GM18951 (cell line): Measurements from ENCODE around the gene MRPS17.

Experiments
- POLR2A ChIP-seq: IDR thresholded peaks from 4 replicates; pipeline ENCODE4 v1.6.1; 2011; ENCODE audit warnings: mild to moderate bottlenecking; ENCODE audit not compliant: insufficient read length, insufficient read depth; ENCODE audit errors: extremely low read depth
- in situ Hi-C: fragments of 300-500 bp; cut with MboI; formaldehyde crosslinking; loops from one replicate; pipeline ENCODE4 v1.12.0; 2022; ENCODE audit warnings: low sequenced_read_pairs, mixed read lengths, inconsistent platforms; ENCODE audit not compliant: unreplicated experiment

The MRPS17 gene

GRCh38 chr7:55963584-55964168 lies 12.0 kb downstream of the MRPS17 start:
- in situ Hi-C loops: loop anchor here (25.0 kb wide), 2 partner anchors 326 to 676 kb away; no protein-coding TSS in a partner anchor
- TF ChIP-seq POLR2A: no peak

- peak; percentile 88 for TF ChIP-seq POLR2A
- in situ Hi-C loops: loop anchor here (25.0 kb wide), 2 partner anchors 327 to 677 kb away; no protein-coding TSS in a partner anchor
Observed at GRCh38 chr7:55964261-55965099, 12.8 kb downstream of the MRPS17 start, which contains the start of gene NIPSNAP2. NIPSNAP2 (plus strand) TSS chr7:55964585; CDS start chr7:55964610, 25 bp downstream.

GRCh38 chr7:55965100-55965470 lies 13.4 kb downstream of the MRPS17 start:
- in situ Hi-C loops: loop anchor here (25.0 kb wide), 2 partner anchors 328 to 678 kb away; no protein-coding TSS in a partner anchor
- no peak for TF ChIP-seq POLR2A

DNA sequence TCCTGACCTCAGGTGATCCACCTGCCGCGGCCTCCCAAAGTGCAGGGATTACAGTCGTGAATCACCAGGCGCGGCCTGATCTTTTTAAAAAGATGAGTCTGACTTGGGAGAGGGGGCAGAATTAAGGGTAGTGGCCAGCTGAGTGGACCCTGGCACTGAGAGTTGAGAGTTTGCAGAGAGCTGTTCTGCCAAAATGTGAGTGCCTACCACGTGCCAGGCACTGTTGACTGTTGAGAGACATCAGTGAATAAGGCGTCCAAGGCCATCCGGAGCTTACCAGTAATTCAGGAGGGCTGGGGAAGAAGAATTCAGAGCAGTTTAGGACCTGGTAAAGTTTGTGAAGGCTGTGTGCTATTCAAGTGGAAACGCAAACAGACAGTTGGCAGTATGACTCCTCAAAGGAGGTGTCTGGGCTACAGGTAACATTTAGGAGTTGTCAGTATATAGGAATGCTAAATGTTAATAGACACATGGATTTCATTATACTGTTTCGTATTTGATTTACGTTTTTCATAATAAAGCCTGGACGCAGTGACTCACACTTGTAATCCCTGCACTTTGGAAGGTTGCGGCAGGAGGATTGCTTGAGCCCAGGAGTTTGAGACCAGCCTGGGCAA lies 14.2 kb downstream of the MRPS17 start:
- no peak for TF ChIP-seq POLR2A
- in situ Hi-C loops: loop anchor here (25.0 kb wide), 2 partner anchors 329 to 679 kb away; no protein-coding TSS in a partner anchor

DNA sequence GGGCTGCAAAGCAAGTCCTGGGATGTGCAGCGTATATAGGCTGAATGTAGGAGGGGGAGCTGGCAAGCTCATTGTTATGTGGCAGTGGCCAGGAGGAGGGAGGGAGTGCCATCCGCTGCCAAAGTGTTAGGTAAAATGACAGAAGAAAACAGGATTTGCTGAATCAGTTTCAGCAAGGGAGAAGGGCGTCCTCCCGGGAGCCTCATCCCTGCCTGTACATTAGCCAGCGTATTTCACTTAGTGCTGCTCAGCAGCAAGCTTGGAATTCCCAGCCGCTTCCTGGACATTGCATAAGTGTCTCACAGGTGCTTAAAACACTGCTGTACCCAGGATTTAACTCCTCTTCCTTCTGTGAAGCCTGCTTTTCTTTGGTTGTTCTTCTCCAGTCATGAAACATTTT lies 15.2 kb downstream of the MRPS17 start:
- in situ Hi-C loops: loop anchor here (25.0 kb wide), 2 partner anchors 330 to 680 kb away; no protein-coding TSS in a partner anchor
- no peak for TF ChIP-seq POLR2A

DNA sequence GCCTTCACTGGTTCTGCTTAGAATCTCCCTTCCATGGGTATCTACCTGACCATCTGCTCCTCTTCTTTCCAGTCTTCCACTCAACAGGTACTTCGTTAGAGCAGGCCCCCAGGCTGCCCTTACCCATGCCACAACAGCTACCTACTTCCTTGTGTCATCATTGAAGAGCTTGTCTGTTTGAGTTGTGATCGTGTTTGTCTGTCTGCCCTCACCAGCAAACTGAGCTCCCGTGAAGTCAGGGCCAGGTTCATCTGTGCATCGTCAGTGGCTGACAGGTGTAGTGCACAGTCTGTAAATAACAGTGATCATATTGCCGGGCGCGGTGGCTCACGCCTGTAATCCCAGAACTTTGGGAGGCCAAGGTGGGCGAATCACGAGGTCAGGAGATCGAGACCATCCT lies 17.7 kb downstream of the MRPS17 start:
- no peak for TF ChIP-seq POLR2A
- in situ Hi-C loops: loop anchor here (25.0 kb wide), 2 partner anchors 332 to 682 kb away; no protein-coding TSS in a partner anchor

DNA sequence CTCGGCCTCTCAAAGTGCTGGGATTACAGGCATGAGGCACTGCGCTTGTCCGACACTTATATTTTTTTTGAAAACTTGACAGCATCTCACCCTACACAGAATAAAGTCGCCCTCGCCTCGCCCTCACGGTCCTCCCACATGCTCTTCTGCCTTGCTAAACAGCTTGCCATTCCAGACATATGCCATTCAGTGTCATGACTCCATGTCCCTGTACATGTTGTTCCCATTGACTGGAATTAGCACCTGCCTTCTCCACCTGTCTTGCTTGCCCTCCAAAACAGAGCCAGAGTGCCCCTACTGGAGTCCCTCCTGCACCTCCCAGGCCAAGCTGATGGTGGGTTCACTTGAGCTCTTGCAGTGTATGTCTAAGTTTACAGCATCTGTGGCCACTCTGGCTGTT lies 18.9 kb downstream of the MRPS17 start:
- in situ Hi-C loops: loop anchor here (25.0 kb wide), 2 partner anchors 333 to 683 kb away; no protein-coding TSS in a partner anchor
- TF ChIP-seq POLR2A: no peak

DNA sequence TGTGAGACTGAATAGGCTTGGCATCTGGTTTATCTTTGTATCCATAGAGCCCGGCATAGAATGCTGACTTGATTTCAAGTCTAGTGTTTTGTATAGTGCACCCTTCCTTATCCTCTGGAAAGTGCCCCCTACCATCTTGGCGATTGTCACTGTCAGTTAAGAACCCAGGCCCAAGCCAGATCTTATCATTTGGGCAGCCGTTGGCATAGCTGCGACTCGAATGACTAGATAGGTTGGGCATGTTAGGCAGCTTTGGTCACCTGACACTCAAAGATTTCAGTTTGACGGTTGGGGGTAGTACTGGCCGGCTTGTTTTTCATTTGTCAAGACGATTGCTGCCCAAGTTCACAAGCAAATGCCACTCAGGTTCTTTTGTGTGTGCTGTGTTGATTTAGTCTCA lies 19.3 kb downstream of the MRPS17 start:
- no peak for TF ChIP-seq POLR2A
- in situ Hi-C loops: loop anchor here (25.0 kb wide), 2 partner anchors 334 to 684 kb away; no protein-coding TSS in a partner anchor

- TF ChIP-seq POLR2A: no peak
- in situ Hi-C loops: loop anchor here (25.0 kb wide), 2 partner anchors 336 to 686 kb away; no protein-coding TSS in a partner anchor
Observed at GRCh38 chr7:55973747-55974250, 22.1 kb downstream of the MRPS17 start.

- in situ Hi-C loops: no loop called here
- TF ChIP-seq POLR2A: no peak
Observed at GRCh38 chr7:55975988-55976633, 24.4 kb downstream of the MRPS17 start.

DNA sequence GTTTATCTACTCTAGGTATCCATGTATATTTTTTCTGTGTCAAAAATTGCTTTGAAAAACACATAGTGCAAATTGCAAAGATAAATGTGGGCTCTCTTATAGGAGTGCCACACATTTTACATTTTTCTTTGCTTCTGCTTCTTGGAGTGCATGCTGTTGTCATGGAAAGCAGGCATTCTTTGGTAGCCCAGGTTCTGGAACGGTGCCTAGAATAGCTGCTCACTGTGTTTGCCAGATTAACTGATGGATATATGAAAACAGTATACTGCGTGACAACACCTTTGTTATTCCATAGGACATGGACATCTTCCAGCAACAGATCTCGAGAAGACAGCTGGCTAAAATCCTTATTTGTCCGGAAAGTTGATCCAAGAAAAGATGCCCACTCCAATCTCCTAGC lies 26.2 kb downstream of the MRPS17 start:
- TF ChIP-seq POLR2A: no peak
- in situ Hi-C loops: no loop called here

GRCh38 chr7:55980266-55980665 lies 28.6 kb downstream of the MRPS17 start:
- in situ Hi-C loops: no loop called here
- TF ChIP-seq POLR2A: no peak
